ENCODE results near the gene NDRG4.

DNA sequence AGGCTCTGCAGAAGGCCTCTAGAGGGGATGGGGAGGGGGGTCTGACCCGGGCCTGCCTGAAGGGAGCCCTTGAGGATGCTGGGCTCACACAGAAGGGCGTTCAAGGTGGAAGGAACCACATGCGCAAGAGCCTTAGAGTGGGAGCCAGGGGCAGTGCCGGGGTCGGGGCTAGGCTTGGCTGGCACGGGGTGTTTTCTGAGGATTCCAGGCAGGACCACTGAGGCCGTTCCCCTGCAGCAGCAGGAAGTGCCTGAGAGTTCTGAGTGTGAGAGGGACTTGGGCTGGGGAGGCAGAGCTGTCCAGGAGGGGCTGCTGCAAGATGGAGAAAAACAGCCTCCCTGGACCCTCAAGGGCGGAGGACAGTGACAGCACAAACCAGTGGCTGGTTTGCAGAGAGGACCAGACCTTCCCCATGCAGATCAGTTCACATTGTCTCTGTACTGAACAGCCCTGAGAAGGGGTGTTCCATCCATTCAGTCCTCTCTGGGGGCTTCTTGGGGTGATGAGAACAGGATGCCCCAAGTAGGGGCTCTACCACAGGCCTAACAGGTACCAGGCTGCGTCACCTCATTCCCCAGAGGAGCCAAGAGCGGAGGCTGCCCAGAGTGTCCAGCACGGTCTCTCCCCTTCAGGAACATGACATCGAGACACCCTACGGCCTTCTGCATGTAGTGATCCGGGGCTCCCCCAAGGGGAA lies 3.4 kb downstream of the NDRG4 start:
- TF ChIP-seq POLR2A (IDR thresholded peaks at IDR 0.05) (no peak), POLR2AphosphoS5 (IDR thresholded peaks at IDR 0.05) (no peak)
- TF ChIP-seq, protein P1, sequence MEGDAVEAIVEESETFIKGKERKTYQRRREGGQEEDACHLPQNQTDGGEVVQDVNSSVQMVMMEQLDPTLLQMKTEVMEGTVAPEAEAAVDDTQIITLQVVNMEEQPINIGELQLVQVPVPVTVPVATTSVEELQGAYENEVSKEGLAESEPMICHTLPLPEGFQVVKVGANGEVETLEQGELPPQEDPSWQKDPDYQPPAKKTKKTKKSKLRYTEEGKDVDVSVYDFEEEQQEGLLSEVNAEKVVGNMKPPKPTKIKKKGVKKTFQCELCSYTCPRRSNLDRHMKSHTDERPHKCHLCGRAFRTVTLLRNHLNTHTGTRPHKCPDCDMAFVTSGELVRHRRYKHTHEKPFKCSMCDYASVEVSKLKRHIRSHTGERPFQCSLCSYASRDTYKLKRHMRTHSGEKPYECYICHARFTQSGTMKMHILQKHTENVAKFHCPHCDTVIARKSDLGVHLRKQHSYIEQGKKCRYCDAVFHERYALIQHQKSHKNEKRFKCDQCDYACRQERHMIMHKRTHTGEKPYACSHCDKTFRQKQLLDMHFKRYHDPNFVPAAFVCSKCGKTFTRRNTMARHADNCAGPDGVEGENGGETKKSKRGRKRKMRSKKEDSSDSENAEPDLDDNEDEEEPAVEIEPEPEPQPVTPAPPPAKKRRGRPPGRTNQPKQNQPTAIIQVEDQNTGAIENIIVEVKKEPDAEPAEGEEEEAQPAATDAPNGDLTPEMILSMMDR (IDR thresholded peaks at IDR 0.05) = no peak
